Right kidney (tissue), 1 donor: ENCODE data around the gene FIG4.
"Not testable (repeated sequence)": the region's sequence is repeated elsewhere in the genome, so short reads cannot be mapped to it uniquely, and the experiment has no call there.

ENCODE experiments used
- DNase-seq: peaks from one replicate; pipeline ENCODE4 v3.0.0-alpha.2; 2016

Gene FIG4

GRCh38 chr6:109853426-109853825, 162.3 kb downstream of the FIG4 start:
- no peak for DNase-seq

DNA sequence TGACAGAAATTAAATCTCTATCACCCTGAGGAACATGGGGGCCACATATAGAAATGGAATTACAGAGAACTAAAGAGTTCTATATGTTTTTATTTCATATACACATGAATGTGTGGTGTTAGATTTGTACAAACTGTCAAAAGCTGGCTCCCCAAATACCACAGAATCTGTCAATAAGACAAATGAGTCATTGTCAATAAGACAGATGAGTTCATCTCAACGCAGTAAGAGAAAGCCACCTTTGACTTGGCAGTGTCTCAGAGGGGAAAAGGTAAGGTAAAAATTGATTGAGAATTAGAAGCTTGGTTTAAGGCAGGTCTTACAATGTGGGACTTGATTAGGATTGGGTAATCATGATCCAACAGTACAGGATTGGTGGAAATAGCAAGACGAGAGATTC, 162.9 kb downstream of the FIG4 start:
- no peak for DNase-seq

- no peak for DNase-seq
Measured at GRCh38 chr6:109854541-109855308, 163.6 kb downstream of the FIG4 start.

GRCh38 chr6:109855476-109856040, 164.5 kb downstream of the FIG4 start:
- DNase-seq: not testable (repeated sequence)

DNA sequence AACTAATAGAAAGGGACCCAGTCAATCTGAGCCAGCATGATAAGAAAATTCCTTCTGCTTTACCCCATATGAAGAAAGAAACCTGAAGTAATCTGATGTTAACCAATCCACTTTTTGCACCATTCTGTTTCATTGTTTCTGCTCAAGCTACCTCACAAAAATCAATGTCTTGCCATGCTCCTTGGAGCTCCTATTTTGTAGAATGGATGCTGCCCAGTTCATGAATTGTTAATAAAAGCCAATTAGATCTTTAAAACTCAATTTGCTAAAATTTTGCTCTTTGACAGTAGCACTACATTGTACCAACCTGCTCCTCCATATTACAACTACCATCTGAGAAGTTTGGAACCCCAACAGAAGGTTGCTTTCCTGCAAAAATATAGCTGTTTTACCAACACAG, 170.8 kb downstream of the FIG4 start:
- no peak for DNase-seq

- DNase-seq: no peak
Measured at GRCh38 chr6:109864050-109864449, 173.0 kb downstream of the FIG4 start.

- DNase-seq: no peak
Measured at GRCh38 chr6:109865968-109866367, 174.9 kb downstream of the FIG4 start.

GRCh38 chr6:109867009-109867969, 176.2 kb downstream of the FIG4 start:
- peak; percentile 33 for DNase-seq

- DNase-seq: no peak
Measured at GRCh38 chr6:109867970-109868358, 176.9 kb downstream of the FIG4 start.

DNA sequence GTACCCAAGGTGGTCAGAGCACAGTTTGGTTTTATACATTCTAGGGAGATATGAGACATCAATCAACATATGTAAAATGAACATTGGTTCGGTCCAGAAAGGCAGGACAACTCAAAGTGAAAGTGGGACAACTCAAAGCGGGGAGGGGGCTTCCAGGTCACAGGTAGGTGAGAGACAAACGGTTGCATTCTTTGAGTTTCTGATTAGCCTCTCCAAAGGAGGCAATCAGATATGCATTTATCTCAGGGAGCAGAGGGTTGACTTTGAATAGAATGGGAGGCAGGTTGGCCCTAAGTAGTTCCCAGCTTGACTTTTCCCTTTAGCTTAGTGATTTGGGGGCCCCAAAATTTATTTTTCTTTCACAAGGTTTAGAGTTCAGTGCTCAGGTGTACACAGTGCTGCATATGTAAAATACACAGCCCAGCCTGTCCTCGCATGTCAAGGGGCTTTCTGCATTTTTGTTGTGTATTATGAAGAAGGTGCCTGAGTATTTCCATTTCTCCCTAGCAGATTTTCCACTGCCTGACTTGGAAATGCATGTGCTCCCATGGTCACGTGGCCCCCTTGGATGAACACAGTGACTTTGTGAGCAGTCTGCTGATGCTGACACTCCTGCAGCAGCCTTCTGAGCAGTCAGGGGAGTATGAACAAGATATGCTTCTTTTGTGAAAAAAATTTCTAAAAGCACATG, 178.4 kb downstream of the FIG4 start:
- DNase-seq: not testable (repeated sequence)

GRCh38 chr6:109870089-109870410, 179.0 kb downstream of the FIG4 start:
- no peak for DNase-seq

DNA sequence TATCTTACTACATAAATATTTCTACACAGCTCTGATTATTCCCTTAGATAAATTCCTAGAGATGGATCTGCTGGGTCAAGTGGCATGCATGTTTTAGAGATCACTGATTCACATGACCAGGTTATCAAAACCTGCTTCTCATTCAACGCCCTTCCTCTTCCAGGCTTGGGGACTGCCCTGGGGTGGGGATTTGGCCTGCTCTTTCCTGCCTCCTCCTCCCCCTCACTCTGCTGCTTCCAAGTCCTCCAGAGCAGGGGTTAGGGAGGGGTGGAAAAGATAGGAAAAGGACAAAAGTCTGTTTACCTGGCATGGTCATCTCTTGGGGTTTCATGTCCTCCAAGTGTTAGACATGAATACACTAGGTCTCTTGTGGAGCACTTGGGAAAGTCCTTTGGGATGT, 181.5 kb downstream of the FIG4 start:
- no peak for DNase-seq

DNA sequence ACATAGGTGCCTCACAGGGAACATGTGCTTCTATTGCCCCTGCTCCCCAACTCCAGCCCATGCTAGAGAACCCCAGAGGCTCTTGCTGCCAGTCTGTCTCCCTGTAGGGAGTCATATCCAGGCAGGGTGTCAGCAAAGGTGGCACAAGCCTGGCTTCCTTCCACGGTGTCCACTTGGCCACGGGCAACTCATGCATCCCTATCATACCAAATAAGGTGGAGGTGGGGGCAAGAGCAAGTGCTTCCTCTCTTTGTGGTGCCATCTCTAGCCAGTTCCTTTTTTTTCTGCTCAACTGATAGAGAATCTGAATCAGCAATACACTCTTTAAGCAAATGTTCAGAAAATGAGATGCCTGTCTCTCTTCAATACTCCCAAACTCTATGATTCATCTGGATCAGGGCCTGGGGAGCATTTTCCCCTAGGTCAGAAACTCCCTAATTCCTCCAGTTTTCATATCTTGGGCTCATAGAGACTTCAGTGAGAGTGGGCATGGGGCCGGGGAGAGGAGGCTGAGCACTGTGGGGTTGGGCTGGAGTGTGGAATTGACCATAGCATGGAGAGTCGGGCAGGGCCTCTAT, 182.0 kb downstream of the FIG4 start:
- no peak for DNase-seq

DNA sequence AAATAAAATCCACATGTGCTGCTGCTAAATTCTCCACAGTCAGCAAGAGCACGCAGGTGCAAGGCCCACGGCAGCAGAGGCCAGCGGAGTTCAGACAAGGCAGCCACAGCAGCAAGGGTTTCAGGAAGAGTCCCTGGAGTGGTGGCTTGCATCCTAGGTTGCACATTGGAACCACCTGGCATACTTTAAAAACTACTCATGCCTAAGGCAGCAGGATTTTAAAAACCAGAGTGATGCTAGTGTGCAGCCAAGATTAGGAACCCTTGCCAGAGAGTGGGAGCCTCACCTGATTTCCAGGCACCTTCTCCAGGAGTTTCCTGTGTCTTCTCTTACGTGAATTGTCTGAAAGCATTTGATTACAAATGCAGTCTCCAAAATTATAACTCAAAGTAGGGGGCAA, 183.0 kb downstream of the FIG4 start:
- no peak for DNase-seq

GRCh38 chr6:109874621-109875020, 183.5 kb downstream of the FIG4 start:
- no peak for DNase-seq
